ENCODE data around the gene LCE1C.

LCE1C gene

GRCh38 chr1:152795686-152796085 lies 10.8 kb downstream of the LCE1C start:
- Histone ChIP-seq H3K36me3 (ENCODE audit: insufficient read depth, low read length) (no peaks in the 10 kb centered on the region), H3K27ac (ENCODE audit: low read length) (no peak overlapping the region), H3K4me1 (ENCODE audit: insufficient read depth, low read length) (no peaks in the 10 kb centered on the region), H3K79me2 (ENCODE audit: insufficient read depth, low read length) (no peaks in the 10 kb centered on the region), H3K9ac (ENCODE audit: low read depth, low read length) (no peak overlapping the region), H3K9me3 (ENCODE audit: insufficient read depth, low read length, severe bottlenecking) (no peaks in the 10 kb centered on the region), H3K4me2 (ENCODE audit: insufficient read depth, low read length) (no peak overlapping the region), H3K4me3 (ENCODE audit: low read depth in 1 of 2, low read length in 2 of 2) (no peak overlapping the region), H4K20me1 (ENCODE audit: insufficient read depth, low read length) (no peaks in the 10 kb centered on the region), H3K27me3 (ENCODE audit: insufficient read depth, low read length, poor library complexity) (no peaks in the 10 kb centered on the region), H2AFZ (ENCODE audit: low read depth, low read length) (no peak overlapping the region)
- ATAC-seq (ENCODE audit: insufficient read depth, low read depth), result no peak
- TF ChIP-seq CTCF (IDR thresholded peaks at IDR 0.05; ENCODE audit: borderline replicate concordance, extremely low read depth, low read length, poor library complexity, severe bottlenecking), result no peak
- TF ChIP-seq EZH2 (IDR thresholded peaks at IDR 0.05; ENCODE audit: borderline replicate concordance, low read depth, low read length, severe bottlenecking), result no peak
- no peak for DNase-seq

- Histone ChIP-seq H3K4me1 (ENCODE audit: insufficient read depth, low read length) (no peaks in the 10 kb centered on the region), H3K79me2 (ENCODE audit: insufficient read depth, low read length) (no peaks in the 10 kb centered on the region), H2AFZ (ENCODE audit: low read depth, low read length) (no peak within 1 kb of the TSS), H3K4me3 (ENCODE audit: low read depth in 1 of 2, low read length in 2 of 2) (no peak within 1 kb of the TSS), H4K20me1 (ENCODE audit: insufficient read depth, low read length) (no peaks in the 10 kb centered on the region), H3K4me2 (ENCODE audit: insufficient read depth, low read length) (no peak within 1 kb of the TSS), H3K27ac (ENCODE audit: low read length) (no peak within 1 kb of the TSS), H3K9me3 (ENCODE audit: insufficient read depth, low read length, severe bottlenecking) (no peaks in the 10 kb centered on the region), H3K27me3 (ENCODE audit: insufficient read depth, low read length, poor library complexity) (peaks cover 6% of the 10 kb centered on the region), H3K9ac (ENCODE audit: low read depth, low read length) (no peak within 1 kb of the TSS), H3K36me3 (ENCODE audit: insufficient read depth, low read length) (no peaks in the 10 kb centered on the region)
- DNase-seq, result no peak
- no peak for TF ChIP-seq CTCF (IDR thresholded peaks at IDR 0.05; ENCODE audit: borderline replicate concordance, extremely low read depth, low read length, poor library complexity, severe bottlenecking)
- TF ChIP-seq EZH2 (IDR thresholded peaks at IDR 0.05; ENCODE audit: borderline replicate concordance, low read depth, low read length, severe bottlenecking), result no peak
- no peak for ATAC-seq (ENCODE audit: insufficient read depth, low read depth)
Measured at GRCh38 chr1:152786077-152786476, 20.4 kb downstream of the LCE1C start, which contains the start of gene LCE1E. TSS of gene LCE1E (plus strand) at chr1:152786257. CDS start at chr1:152787300, 1,043 bp downstream.

- no peak for TF ChIP-seq CTCF (IDR thresholded peaks at IDR 0.05; ENCODE audit: borderline replicate concordance, extremely low read depth, low read length, poor library complexity, severe bottlenecking)
- no peak for TF ChIP-seq EZH2 (IDR thresholded peaks at IDR 0.05; ENCODE audit: borderline replicate concordance, low read depth, low read length, severe bottlenecking)
- H3K4me1 ChIP-seq (ENCODE audit: insufficient read depth, low read length), result no peaks in the 10 kb centered on the region
- ATAC-seq (ENCODE audit: insufficient read depth, low read depth), result no peak
- H3K27me3 ChIP-seq (ENCODE audit: insufficient read depth, low read length, poor library complexity), result peaks cover 10% of the 10 kb centered on the region
- H3K9ac ChIP-seq (ENCODE audit: low read depth, low read length), result no peak overlapping the region
- H3K4me2 ChIP-seq (ENCODE audit: insufficient read depth, low read length), result no peak overlapping the region
- H3K27ac ChIP-seq (ENCODE audit: low read length), result no peak overlapping the region
- no peak overlapping the region for H2AFZ ChIP-seq (ENCODE audit: low read depth, low read length)
- H3K79me2 ChIP-seq (ENCODE audit: insufficient read depth, low read length), result no peaks in the 10 kb centered on the region
- H3K4me3 ChIP-seq (ENCODE audit: low read depth in 1 of 2, low read length in 2 of 2), result no peak overlapping the region
- no peak for DNase-seq
- no peaks in the 10 kb centered on the region for H3K36me3 ChIP-seq (ENCODE audit: insufficient read depth, low read length)
- H3K9me3 ChIP-seq (ENCODE audit: insufficient read depth, low read length, severe bottlenecking), result no peaks in the 10 kb centered on the region
- no peaks in the 10 kb centered on the region for H4K20me1 ChIP-seq (ENCODE audit: insufficient read depth, low read length)
Measured at GRCh38 chr1:152783095-152783494, 23.4 kb downstream of the LCE1C start.
